Ramos (cell line): ENCODE data around the gene ANGEL1.

ENCODE experiments used
- in situ Hi-C: fragments of 300-500 bp; cut with MboI; formaldehyde crosslinking; loops from one replicate; pipeline ENCODE4 v1.14.3; 2022; ENCODE audit warnings: low sequenced_read_pairs; ENCODE audit not compliant: unreplicated experiment

ANGEL1 gene

GRCh38 chr14:76767681-76768656 lies 44.7 kb downstream of the ANGEL1 start:
- in situ Hi-C loops, result no loop called here

- in situ Hi-C loops, result no loop called here
Measured at GRCh38 chr14:76765461-76765931, 47.2 kb downstream of the ANGEL1 start.

- in situ Hi-C loops, result no loop called here
Measured at GRCh38 chr14:76763096-76764041, 49.3 kb downstream of the ANGEL1 start.

- in situ Hi-C loops, result no loop called here
Measured at GRCh38 chr14:76762411-76763095, 50.1 kb downstream of the ANGEL1 start.

GRCh38 chr14:76761960-76762410 lies 50.7 kb downstream of the ANGEL1 start:
- in situ Hi-C loops, result no loop called here

GRCh38 chr14:76761136-76761959 lies 51.3 kb downstream of the ANGEL1 start, which contains the start of gene VASH1:
TSS of gene VASH1 (plus strand) at chr14:76761468. CDS start at chr14:76762822, 1,354 bp downstream.
- in situ Hi-C loops, result no loop called here

- in situ Hi-C loops, result no loop called here
Measured at GRCh38 chr14:76760331-76761135, 52.1 kb downstream of the ANGEL1 start.

- in situ Hi-C loops, result no loop called here
Measured at GRCh38 chr14:76759589-76759988, 53.1 kb downstream of the ANGEL1 start.

GRCh38 chr14:76756371-76756750 lies 56.3 kb downstream of the ANGEL1 start:
- in situ Hi-C loops, result no loop called here

- in situ Hi-C loops, result no loop called here
Measured at GRCh38 chr14:76755610-76756370, 56.9 kb downstream of the ANGEL1 start.

GRCh38 chr14:76754586-76754985 lies 58.1 kb downstream of the ANGEL1 start:
- in situ Hi-C loops, result no loop called here

GRCh38 chr14:76753541-76754198 lies 59.0 kb downstream of the ANGEL1 start:
- in situ Hi-C loops, result no loop called here

GRCh38 chr14:76752744-76753143 lies 59.9 kb downstream of the ANGEL1 start:
- in situ Hi-C loops, result no loop called here

GRCh38 chr14:76742966-76743365 lies 69.7 kb downstream of the ANGEL1 start:
- in situ Hi-C loops, result no loop called here

- in situ Hi-C loops, result no loop called here
Measured at GRCh38 chr14:76742185-76742584, 70.5 kb downstream of the ANGEL1 start.

GRCh38 chr14:76741074-76741473 lies 71.6 kb downstream of the ANGEL1 start:
- in situ Hi-C loops, result no loop called here
